Esophagus squamous epithelium (tissue), 5 donors: ENCODE data around the gene PARP14. TPM values are rescaled to one million over a fixed set of nuclear protein-coding genes. Genes with fewer than 3 reads are reported as not detected.

Experiments used
- DNase-seq: peaks from one replicate; lab custom pipeline; 2025; lab: John Stamatoyannopoulos, UW
- H3K27ac ChIP-seq, 4 donors: fragments of 200-600 bp; sonication (generic); one replicate each; pipeline ENCODE4 v1.5.1; 2016 to 2019; ENCODE audit warnings: mild to moderate bottlenecking in 1 of 4
- H3K27me3 ChIP-seq, 4 donors: fragments of 200-600 bp; sonication (generic); 1 replicate in 3 of 4; 2 replicates in 1 of 4; pipeline versions ENCODE4 v1.5.1 to v1.6.0; 2017 to 2021; ENCODE audit warnings: antibody characterized with exemption in 1 of 4
- H3K36me3 ChIP-seq, 3 donors: fragments of 200-600 bp; sonication (generic); one replicate each; pipeline ENCODE4 v1.5.1; 2016 to 2019
- H3K4me1 ChIP-seq, 3 donors: fragments of 200-600 bp; sonication (generic); one replicate each; pipeline ENCODE4 v1.5.1; 2017 to 2019
- H3K4me3 ChIP-seq, 4 donors: fragments of 200-600 bp; sonication (generic); 1 replicate in 3 of 4; 2 replicates in 1 of 4; pipeline ENCODE4 v1.5.1; 2016 to 2019; ENCODE audit warnings: mild to moderate bottlenecking in 2 of 4, moderate library complexity in 1 of 4
- H3K9me3 ChIP-seq, 3 donors: fragments of 200-600 bp; sonication (generic); one replicate each; pipeline ENCODE4 v1.5.1; 2016 to 2019
- POLR2A ChIP-seq, 4 donors: fragments of 450-650 bp; IDR thresholded peaks; one replicate each; pipeline ENCODE4 v1.6.1; 2017; ENCODE audit warnings: antibody characterized with exemption in 4 of 4, mild to moderate bottlenecking in 4 of 4, moderate library complexity in 3 of 4
- WGBS, 2 donors: methylation state at CpG; one replicate each; pipeline ENCODE4 v1.1.5; 2018; 5-methylcytosine and 5-hydroxymethylcytosine counted together
- intact Hi-C: fragments of 100-400 bp; cut with DNase I; formaldehyde crosslinking; loops from one replicate; pipeline ENCODE4 v1.15.0; 2022
- total RNA-seq, 4 donors: library from RNA; depleted of rRNA; stranded (reverse); fragments of >200 nt; gene quantifications; one replicate each; pipeline ENCODE4 v1.1.0, GENCODE V29; 2016
- TF ChIP-seq, protein P1 (sequence below), 6 experiments: fragments of 450-650 bp in 4 of 6; fragments of 200-600 bp in 2 of 6; sonication (generic) in 2 of 6; IDR thresholded peaks; one replicate each; pipeline ENCODE4 v1.5.1; 2016 to 2019; ENCODE audit warnings: antibody characterized with exemption in 6 of 6, mild to moderate bottlenecking in 4 of 6, moderate library complexity in 4 of 6
- donor health status: DM: yes; HTN: yes; CAD: no.

Gene PARP14
- total RNA-seq, 4 donors from 2014 or later: 9.5 to 34.1 (median 22.9) TPM

DNA sequence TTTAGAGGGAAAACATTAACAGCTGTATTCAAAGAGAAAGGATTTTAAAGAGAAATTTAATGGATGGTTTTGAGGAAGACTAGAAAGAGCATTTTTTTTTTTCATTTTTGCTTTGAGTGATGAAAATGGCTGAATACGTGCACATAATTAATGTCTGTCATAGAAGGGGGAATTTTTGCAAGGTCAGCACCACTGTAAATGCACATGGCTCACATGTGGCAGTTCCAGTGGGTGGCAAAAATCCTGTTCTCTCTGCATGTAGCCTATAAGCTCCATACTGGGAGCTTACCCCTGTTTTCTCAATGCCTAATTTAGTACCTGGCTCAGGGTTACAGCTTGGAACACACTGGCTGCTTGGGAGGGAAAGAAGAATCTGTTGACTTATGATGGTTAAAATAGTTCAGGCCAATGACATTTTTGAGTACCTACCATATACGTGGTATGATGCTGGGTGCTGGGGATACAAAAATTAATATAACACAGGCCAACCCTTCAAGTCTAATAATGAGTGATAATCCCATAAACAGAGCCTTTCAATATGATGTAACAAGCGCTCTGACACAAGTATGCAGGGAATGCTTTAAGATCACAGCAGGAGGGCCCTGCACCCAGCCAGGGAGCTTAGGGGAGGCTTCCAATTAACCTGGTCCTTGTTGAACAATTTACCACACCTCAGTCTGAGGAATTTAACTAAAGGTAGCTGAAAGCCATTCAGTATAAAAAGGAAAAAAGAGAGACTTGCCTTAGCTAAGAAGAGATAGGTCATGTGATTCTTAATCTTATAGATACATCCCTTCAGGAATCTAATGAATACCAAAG, 80.0 kb downstream of the PARP14 start:
- intact Hi-C loops: no loop called here
- Histone ChIP-seq H3K27ac (no peak overlapping the region), H3K4me3 (no peak overlapping the region), H3K27me3 (no peaks in the 10 kb centered on the region), H3K4me1 (peaks cover 0 to 8% (median 0%) of the 10 kb centered on the region in 3 donors), H3K9me3 (no peaks in the 10 kb centered on the region), H3K36me3 (peaks cover 0 to 34% (median 0%) of the 10 kb centered on the region in 3 donors)
- no peak for TF ChIP-seq POLR2A (IDR thresholded peaks at IDR 0.05)
- 83 to 88% methylated on average over 3 of the region's 3 CpGs for WGBS, 2 donors
- DNase-seq: no peak

DNA sequence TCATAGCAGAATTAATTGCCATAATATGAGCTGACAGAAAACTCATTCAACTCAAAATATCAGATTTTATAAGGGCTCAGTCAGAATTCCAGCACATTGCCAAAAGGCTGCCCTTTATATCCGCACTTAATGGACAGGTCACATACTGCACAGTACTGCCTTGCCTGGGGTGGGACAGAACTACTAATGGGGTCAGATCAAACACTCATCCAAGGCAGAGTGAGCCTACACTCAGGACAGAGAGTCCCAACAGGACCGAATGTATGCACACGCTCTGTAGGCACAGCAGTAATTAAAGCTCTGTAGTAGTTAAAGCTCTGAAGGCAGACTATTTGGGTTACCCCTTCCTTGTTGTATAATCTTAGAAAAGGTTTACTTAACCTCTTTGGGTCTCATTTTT, 85.8 kb downstream of the PARP14 start:
- Histone ChIP-seq H3K36me3 (peaks cover 0 to 37% (median 0%) of the 10 kb centered on the region in 3 donors), H3K4me1 (no peaks in the 10 kb centered on the region), H3K27me3 (no peaks in the 10 kb centered on the region), H3K9me3 (no peaks in the 10 kb centered on the region), H3K4me3 (no peak overlapping the region), H3K27ac (no peak overlapping the region)
- TF ChIP-seq, protein P1, sequence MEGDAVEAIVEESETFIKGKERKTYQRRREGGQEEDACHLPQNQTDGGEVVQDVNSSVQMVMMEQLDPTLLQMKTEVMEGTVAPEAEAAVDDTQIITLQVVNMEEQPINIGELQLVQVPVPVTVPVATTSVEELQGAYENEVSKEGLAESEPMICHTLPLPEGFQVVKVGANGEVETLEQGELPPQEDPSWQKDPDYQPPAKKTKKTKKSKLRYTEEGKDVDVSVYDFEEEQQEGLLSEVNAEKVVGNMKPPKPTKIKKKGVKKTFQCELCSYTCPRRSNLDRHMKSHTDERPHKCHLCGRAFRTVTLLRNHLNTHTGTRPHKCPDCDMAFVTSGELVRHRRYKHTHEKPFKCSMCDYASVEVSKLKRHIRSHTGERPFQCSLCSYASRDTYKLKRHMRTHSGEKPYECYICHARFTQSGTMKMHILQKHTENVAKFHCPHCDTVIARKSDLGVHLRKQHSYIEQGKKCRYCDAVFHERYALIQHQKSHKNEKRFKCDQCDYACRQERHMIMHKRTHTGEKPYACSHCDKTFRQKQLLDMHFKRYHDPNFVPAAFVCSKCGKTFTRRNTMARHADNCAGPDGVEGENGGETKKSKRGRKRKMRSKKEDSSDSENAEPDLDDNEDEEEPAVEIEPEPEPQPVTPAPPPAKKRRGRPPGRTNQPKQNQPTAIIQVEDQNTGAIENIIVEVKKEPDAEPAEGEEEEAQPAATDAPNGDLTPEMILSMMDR (IDR thresholded peaks at IDR 0.05): no peak
- no peak for TF ChIP-seq POLR2A (IDR thresholded peaks at IDR 0.05)
- intact Hi-C loops: no loop called here
- WGBS, 2 donors: 96 to 97% methylated on average over 3 of the region's 3 CpGs
- DNase-seq: no peak

DNA sequence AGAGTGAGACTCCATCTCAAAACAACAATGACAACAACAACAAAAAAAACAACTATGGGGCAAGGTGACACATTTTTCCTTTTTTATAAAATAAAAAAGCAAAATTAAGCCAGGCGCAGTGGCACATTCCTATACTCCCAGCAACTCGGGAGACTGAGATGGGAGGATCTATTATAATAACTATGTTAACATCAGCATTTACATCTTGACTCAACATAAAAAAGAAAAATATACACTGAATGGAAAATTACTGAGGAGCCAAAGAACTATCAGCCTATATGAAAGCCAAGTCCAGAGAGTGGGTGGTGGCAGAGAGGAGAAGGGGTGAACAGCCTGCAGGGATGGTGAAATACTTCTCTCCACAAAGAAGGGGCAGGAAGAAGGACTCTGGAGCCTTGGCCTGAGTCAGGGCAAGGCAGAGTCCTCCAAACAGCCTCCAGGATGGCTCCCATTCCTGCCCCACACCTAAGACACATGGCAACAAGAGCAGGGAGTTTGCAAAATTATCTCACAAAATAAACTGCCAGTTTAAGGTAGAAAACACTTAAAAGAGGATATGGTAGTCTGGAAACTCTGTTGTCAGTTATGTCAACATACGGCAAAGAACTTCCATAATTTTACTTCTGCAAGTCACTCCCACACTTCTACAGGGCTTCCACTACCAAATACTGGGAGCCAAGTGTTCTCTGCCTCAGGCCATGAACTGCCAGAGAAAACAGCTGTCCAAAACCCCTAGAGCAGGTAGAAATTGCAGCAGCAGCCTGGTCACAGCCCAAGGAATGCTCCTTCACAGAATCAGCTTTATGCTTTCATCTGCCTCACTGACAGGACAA, 87.1 kb downstream of the PARP14 start:
- Histone ChIP-seq H3K27me3 (no peaks in the 10 kb centered on the region), H3K4me1 (no peaks in the 10 kb centered on the region), H3K9me3 (no peaks in the 10 kb centered on the region), H3K27ac (peak overlapping the region in 2 of 4 donors; percentile 44 to 68), H3K36me3 (peaks cover 0 to 37% (median 0%) of the 10 kb centered on the region in 3 donors), H3K4me3 (no peak overlapping the region)
- intact Hi-C loops: no loop called here
- no peak for DNase-seq
- TF ChIP-seq, protein P1 (IDR thresholded peaks at IDR 0.05): no peak
- no peak for TF ChIP-seq POLR2A (IDR thresholded peaks at IDR 0.05)
- 80 to 90% methylated on average over 3 of the region's 3 CpGs for WGBS, 2 donors

DNA sequence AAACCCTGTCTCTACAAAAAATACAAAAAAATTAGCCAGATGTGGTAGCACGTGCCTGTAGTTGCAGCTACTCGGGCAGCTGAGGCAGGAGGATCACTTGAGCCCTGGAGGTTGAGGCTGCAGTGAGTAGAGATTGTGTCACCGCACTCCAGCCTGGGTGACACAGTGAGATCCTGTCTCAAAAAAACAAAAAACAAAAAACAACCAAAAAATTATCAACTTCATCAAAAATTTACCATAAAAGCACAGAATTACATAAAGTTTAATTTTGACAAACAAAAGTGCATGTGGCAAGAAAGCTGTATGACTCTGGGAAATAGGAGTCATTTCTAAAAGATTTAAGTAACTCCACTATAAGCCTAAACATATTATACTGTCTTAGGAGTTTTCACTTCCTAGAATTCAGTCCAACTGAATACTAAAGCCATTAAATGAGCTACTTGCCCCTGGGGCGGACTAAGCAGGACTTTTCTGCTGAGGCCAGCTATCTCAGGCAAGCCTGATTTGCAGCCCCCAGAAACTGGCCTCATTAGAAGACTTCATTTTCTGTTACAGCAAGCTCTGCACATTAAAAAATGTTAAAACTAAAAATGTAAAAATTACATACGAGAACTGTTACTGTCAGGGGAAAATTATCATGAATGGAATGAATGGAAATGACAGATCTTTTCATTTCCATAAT, 90.0 kb downstream of the PARP14 start:
- WGBS, 2 donors: 83 to 85% methylated on average over 5 of the region's 5 CpGs
- H3K9me3 ChIP-seq: no peaks in the 10 kb centered on the region
- no peak overlapping the region for H3K4me3 ChIP-seq
- TF ChIP-seq POLR2A (IDR thresholded peaks at IDR 0.05): no peak
- TF ChIP-seq, protein P1 (IDR thresholded peaks at IDR 0.05): no peak
- peaks cover 0 to 43% (median 0%) of the 10 kb centered on the region in 3 donors for H3K36me3 ChIP-seq
- intact Hi-C loops: no loop called here
- H3K27ac ChIP-seq: peak overlapping the region in 1 of 4 donors; percentile 63
- no peak for DNase-seq
- no peaks in the 10 kb centered on the region for H3K27me3 ChIP-seq
- no peaks in the 10 kb centered on the region for H3K4me1 ChIP-seq

DNA sequence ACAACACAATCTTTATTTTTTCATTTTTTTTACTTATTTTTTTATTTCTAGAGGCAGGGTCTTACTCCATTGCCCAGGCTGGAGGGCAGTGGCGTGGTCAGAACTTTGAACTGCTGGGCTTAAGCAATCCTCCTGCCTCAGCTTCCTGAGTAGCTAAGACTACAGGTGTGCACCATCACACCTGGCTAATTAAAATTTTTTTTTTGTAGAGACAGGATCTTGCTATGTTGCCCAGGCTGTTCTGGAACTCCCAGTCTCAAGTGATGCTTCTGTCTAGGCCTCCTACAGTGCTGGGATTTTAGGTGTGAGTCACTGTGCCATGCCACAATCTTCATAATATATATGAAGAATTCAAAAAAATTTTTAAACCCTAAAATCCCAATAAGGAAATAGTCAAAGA, 92.2 kb downstream of the PARP14 start:
- H3K27ac ChIP-seq: no peak overlapping the region
- H3K4me1 ChIP-seq: no peaks in the 10 kb centered on the region
- H3K36me3 ChIP-seq: peaks cover 0 to 32% (median 0%) of the 10 kb centered on the region in 3 donors
- TF ChIP-seq POLR2A (IDR thresholded peaks at IDR 0.05): no peak
- TF ChIP-seq, protein P1 (IDR thresholded peaks at IDR 0.05): no peak
- intact Hi-C loops: no loop called here
- H3K9me3 ChIP-seq: no peaks in the 10 kb centered on the region
- no peak for DNase-seq
- 78 to 92% methylated on average over 1 of the region's 1 CpG for WGBS, 2 donors
- H3K4me3 ChIP-seq: no peak overlapping the region
- H3K27me3 ChIP-seq: no peaks in the 10 kb centered on the region
